Tongue (tissue), 2 donors: Measurements from ENCODE around the gene PRR9. TPM values are rescaled to one million over a fixed set of nuclear protein-coding genes. Genes with fewer than 3 reads are reported as not detected.

Experiments
- DNase-seq: peaks from one replicate; pipeline ENCODE4 v3.0.0-alpha.2; 2015
- total RNA-seq: library from RNA; depleted of rRNA; stranded (reverse); fragments of >200 nt; gene quantifications from one replicate; pipeline ENCODE4 v1.2.3, GENCODE V29; 2014

PRR9 gene
- total RNA-seq, 1 donor from 2014 or later: not detected

DNA sequence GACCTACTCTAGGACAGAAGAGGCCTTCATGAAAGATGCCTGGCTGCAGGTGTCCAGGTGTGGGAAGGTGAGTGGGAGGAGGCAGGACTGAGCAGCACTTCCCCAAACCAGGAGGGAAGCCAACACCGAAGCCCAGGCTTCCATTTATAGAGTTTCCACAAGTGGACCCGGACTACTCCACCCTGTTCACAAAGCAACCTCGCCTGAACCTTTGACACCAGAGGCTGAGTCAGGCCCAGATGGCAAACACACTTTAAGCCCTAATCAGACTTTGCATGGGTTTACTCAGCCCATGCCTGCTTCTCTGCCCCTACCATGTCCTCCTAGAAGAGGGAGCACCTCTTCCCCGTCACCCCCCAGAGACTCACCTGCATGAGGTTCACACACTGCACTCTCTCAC lies 14.0 kb downstream of the PRR9 start:
- DNase-seq: no peak

DNA sequence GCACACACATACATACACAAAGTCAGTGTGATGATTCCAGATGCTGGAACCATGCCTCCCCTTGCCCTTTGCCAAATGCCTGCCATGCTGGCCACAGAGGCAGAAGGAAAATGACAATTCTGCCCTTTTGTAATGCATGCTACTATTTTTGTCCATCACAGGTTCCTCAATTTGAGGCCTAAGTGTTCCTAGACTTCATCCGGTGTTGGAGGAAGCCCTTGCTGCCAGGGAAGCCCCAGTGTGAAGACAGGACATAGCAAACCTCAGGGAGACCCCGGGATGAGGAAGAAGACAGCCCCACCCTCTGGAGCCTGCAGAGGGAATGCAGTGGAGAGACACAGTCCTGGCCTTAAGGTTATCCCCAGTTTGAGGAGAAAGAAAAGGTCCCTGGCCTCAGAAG lies 14.4 kb downstream of the PRR9 start:
- DNase-seq: no peak

DNA sequence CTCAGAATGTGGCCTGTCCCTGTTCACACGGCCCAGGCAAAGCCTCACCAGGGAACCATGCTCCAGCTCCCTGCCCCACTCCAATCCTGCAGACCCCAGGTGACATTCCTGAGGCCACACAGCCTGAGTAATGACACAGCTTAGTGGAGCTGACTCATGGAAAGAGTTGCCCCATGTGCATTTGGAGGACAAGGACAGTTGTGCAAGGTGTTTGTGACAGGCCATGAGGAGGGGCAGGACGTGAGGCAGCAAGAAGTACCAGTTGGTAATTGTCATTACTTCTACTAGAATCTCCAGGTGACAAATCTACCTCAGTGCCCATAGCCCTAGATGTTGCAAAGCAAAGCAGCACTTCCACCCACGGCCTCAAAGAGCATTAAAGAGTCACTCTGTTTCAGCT lies 15.2 kb downstream of the PRR9 start:
- no peak for DNase-seq

DNA sequence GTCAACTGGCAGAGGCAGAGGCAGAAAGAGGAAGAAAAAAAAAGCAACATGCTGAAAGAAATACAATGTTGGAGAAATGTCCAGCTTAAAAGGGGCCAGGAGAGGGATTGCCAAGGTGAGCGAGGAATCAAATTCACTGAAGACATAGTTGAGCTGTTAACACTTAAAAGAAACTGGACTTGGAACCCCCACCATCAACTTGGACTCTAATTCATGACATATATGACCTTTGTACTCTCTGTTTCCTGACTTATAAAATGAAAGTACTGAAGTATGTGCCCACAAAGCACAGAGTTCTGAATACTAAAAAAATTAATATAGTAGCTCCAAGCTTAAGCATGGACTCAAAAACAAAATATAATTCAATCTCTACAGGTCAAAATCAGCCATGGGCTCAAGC lies 16.1 kb downstream of the PRR9 start:
- DNase-seq: no peak

DNA sequence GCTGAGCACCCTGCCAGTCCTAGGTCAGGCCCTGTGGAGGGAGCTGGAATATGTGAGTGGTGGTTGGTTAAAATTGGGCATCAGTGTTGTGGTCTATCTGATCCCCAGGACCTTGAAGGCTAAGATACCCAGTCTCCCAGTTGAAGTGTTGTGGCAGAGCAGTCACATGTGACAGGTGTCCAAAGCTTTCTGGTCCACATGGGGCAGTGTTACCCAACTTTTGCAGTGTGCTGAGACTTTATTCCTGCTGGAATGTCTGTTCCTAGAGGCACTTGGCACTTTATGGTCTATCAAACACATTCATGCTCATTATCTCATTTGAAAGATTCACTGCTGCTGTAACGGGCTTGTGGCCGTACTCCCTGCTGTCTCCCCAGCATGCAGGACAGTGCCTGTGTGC lies 21.1 kb downstream of the PRR9 start:
- no peak for DNase-seq

DNA sequence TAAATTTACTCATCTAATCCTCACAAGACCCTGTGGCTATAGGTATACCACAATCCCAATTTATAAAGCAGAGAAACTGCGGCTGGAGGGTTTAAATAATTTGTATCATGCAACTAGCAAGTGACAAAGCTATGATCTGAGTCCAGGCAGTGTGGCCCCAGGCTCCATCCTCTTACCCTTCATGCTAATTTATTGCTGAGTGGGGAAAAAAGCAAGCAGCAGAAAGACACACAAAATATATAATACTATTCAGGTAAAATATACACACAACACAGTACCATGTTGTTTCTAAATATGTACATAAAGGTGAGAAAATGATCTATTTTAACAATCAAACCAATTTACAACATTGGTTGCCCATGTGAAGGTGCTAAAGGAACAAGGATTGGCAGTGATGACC lies 24.8 kb downstream of the PRR9 start:
- no peak for DNase-seq

DNA sequence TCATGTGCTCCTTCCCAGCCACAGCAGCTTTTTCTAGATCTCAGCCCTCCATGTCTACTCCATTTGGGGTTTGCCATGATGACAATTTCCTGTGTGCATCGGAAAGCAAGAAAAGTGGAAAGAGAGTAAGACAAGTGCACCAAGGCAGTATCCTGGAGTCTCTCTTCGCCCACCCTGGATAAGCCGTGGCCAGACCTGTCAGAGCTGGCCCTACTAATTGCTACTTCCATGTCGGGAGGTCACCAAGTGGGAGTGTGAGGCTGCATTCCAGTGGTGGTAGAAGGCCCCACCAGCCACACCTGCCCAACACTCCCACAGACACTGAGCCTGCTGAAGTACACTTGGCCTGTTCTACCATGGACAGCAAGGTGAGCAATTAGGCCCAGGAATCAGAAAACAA lies 28.1 kb downstream of the PRR9 start:
- DNase-seq: no peak

DNA sequence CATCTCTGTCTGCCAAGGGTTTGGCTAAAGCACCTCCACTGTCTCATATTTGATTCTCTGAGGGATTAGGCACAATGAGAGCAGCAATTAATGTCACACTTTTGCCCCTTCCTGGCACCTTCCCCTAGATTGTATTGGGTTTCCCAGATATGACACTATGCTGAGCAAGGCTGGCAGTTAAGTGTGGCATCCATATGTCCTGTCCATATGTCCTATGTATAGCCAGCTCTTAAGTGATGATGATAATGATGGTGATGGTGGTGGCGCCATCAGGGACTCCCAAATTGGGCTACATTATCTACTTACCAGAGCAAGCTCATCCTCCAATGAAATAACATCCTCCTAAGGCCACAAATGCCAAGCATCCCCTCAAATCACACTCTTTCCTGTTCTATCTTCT lies 28.6 kb downstream of the PRR9 start:
- no peak for DNase-seq

DNA sequence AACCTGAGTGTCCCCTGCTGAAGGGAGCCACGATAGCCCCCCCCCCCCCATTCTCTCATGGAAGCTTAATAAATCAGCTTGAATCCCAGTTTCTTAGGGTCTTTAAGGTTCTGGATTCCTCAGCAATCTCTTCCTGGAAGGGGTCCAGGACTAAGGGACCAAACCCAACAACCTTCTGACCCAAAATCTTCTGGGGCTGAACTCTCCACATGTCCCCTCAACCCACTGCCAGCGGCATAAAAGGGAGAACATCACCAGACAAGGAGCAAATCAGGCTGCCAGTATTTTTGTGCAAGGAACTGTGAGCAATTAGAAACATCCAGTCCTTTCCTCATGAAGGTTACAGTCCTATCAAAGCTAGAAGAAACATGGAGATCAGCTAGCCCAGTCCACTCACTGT lies 29.4 kb downstream of the PRR9 start:
- no peak for DNase-seq

DNA sequence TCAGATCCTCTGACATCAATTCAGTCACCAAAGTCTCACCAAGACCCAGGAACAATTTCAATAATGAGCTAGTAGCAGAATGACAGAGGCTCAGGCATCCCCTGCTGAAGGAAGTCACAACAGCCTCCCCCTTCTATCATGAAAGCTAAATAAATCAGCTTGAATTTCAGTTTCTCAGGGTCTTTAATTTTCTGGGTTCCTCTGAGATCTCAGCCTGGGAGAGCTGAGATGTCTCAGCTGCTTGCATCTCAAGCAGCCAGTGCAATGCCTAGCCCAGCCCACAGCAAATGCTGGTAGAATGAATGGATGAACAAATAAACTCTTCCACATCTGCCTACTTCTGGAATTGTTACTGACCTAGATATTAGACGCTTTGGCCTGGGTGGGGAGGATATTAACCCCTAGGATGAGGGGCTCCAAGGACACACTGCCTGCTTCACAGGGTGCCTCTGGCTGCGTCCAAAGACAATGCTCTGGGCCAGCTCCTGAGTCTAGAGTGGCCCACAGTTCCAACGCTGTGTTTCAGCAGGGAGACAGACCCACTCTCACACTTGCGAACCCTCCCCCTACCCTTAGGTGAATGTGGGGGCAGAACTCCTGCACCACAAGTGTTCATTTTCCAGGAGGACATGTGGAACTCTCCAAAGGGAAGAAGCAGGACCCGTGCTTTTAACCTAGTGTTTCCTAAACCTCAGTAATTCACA lies 30.9 kb downstream of the PRR9 start:
- DNase-seq: no peak

DNA sequence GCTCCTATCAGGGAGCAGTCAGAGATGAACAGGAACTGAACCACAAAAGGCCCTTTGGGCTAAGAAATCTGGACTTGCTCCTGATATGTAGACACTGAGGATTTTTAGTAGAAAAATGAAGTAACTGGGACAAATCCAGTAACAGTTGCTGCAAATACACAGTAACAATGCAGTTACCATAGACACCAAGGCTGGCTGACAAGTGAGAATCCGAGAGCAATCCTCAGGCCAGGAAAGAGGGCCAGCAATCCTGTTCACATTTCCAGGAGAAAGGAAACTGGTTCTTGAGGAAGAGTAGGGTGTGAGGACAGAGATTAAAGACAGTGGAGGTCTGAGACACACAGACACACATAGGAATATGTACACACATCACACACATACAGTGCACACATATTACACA lies 32.8 kb downstream of the PRR9 start:
- peak; percentile 26 for DNase-seq

DNA sequence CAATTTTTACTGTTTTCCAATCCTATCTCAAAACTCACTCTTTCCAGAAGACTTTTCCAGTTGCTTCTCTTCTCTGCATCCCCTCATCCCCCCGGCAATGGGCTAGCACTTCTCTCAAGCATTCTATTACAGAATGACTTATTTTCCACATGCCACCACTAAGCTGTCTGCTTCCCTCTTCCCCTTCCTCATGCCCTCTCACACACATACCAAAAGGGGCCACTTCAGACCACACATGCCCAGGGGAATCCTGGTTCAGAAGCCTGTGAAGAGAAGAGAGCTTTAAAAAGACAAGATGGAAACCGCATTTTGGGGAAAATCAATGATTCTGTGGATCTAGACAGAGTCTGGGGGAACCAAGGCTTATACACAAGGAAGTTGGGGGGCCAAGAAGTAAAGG lies 33.7 kb downstream of the PRR9 start:
- DNase-seq: no peak

DNA sequence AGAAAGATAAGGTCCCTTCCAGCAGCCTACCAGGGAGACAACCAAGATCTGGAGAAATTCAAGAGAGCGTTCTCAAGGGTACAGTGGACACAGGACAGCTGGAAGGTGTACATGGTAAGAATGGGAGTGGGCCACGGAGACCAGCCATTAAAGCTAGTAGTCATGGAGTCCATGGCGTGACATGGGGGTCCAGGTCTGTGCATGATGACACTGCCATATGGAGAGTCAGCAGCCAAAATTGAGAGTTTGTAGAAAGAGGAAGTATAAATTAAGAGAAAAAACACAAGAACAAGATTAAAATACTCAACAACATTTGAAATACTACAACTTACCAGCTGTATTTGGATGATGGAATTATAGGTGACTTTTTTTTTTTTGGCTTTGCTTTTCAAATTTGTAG lies 34.2 kb downstream of the PRR9 start:
- no peak for DNase-seq

DNA sequence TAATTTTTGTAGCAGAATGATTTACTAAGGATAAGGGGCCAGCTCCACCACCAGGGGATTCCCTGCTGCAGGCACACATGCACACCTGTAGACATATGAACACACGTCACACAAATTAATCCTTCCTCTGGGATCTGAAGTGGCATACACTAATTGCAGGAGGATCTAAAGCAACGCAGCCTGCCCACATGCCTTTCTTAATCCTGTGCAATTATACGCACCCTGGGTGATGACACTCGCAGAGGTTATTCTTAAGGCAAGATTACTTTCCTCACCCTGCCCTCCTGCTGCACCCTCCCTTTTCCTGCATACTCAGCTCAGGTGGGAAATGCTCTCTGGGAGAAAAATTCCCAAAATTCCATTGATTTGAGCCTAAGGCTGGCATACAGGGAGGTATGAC lies 34.6 kb downstream of the PRR9 start:
- no peak for DNase-seq

DNA sequence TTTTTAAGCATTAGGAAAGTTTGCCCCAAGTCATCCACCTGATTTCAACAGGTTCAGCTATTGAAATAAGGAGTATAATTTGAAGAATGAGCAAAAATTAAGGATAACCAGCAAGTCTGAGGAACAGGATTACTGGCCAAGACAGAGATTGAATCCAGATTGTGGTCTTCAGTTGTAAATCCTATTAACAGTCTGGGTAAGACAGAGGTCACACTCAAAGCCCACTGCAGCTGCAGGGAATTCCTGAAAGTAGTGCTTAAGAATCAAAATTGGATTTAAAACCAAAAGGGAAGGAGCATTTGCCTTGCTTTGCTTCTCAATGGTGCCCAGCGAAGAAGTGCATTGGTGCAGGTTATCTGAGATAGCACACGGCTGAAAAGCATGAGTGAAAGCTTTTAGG lies 35.7 kb downstream of the PRR9 start:
- no peak for DNase-seq

DNA sequence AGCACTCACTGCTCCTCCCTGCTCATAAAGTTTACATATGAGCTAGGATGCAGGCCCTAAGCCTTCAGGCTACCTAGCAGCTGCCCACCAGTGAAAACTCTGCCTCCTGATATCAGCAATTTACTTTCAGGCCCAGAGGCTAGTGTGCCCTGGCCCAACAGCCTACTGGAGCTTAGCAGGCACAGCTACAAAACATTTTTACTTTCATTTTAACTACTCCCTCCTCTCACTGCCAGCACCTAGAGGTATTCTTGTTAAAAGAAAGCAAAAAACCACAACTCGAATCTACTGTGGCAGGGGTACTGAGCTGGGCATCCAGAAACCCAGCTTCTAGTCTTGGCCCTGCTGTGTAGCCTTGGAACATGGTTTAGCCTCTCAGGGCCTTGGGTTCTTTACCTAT lies 36.3 kb downstream of the PRR9 start:
- DNase-seq: no peak

DNA sequence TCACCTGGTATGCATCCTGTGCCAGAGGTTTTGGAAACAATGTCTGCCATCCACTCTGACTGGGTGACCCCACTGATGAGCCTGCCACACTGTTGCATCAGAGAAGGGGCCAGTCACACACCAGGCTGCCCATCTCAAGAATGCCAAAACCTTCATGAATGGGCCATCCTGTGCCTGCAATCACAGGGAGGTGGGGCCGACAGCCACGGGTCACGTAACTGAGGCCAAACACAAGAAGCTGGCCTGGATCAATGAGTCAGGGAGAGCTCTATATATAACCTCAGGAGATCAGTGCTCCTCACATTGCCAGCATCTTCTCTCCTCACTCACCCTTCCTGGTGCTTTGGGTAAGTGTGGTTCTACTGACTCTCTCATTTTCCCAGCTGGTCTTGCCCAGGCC lies 42.0 kb downstream of the PRR9 start, which contains the start of gene LORICRIN:
TSS of gene LORICRIN (plus strand) at position 301 of the 400 bp plus-strand sequence. CDS start 1,263 bp downstream, outside the sequence.
- no peak for DNase-seq

DNA sequence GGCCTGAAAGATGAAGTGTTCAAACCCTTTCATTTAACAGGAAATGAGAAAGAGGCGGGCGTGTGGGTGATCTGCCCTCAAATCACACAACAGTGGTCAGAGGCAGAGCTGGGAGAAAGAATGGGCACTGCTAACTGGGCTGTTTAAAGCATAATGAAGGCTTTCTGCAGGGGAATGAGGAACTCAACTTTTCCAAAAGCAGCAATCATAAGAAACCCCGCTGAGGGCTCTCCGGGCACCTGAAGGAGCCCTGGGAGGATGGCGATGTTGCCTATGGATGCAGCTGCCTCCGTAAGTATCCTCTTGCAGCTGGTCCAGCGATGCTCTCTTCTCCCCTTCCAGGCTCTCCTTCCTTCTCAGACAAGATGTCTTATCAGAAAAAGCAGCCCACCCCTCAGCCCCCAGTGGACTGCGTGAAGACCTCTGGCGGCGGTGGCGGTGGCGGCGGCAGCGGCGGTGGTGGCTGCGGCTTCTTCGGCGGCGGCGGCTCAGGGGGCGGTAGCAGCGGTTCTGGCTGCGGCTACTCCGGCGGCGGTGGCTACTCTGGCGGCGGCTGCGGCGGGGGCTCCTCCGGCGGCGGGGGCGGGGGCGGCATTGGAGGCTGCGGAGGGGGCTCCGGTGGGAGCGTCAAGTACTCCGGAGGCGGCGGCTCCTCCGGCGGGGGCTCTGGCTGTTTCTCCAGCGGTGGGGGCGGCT lies 43.3 kb downstream of the PRR9 start:
- peak; percentile 10 for DNase-seq

DNA sequence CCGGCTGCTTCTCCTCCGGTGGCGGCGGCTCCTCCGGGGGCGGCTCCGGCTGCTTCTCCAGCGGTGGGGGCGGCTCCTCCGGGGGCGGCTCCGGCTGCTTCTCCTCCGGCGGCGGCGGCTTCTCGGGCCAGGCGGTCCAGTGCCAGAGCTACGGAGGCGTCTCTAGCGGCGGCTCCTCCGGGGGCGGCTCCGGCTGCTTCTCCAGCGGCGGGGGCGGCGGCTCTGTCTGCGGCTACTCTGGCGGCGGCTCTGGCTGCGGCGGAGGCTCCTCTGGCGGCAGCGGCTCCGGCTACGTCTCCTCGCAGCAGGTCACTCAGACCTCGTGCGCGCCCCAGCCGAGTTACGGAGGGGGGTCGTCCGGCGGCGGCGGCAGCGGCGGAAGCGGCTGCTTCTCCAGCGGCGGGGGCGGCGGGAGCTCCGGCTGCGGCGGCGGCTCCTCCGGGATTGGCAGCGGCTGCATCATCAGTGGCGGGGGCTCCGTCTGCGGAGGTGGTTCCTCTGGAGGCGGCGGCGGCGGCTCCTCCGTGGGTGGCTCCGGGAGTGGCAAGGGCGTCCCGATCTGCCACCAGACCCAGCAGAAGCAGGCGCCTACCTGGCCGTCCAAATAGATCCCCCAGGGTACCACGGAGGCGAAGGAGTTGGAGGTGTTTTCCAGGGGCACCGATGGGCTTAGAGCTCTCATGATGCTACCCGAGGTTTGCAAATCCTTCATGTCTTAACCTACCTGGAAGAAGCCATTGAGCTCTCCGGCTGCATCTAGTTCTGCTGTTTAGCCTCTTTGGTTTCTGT lies 44.1 kb downstream of the PRR9 start:
- peak; percentile 35 for DNase-seq

DNA sequence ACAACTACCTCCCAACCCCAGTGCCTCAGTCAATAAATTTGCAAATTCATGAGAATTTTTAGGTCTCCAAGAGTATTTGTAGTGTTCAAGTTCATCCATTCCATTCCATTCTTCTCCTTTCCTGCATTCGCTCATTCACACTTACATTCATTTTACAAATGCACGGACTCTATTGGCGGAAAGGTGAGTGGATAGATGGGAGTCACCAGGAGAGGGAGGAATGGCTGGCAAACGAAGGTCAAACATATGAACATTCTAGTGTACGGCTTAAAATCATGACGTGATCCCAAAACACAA lies 44.6 kb downstream of the PRR9 start:
- no peak for DNase-seq

DNA sequence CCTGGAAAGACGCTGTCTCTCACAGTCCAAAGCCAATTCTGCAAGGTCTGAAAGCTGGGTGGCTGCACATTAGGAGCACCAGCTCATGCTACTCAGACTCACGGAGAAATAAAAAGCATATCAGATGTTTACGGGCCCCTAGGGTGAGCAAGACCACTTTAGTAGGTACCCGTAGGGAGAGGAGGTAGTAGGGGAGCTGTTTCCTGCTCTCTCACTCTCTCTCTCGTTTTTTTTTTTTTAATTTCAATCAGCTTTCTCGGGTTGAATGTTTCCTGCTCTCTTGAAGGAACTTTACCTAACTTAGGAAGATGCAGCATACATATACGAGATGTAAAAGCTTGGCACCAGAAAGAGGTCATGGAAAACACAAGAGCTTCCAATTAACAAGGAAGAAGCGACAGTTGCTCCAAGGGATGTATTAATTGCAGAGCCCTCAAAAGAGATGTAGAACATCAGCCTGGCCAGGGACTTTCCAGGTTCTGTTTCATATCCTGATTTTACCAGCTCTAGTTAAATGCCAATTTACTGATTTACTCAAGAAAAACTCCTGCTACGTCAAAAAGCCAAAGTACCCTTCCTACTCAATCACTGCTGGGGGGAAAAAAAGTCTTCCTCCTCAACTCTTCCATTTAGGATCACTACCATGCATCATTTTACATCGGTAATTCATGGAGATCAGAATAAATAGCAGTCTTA lies 45.2 kb downstream of the PRR9 start:
- DNase-seq: no peak

DNA sequence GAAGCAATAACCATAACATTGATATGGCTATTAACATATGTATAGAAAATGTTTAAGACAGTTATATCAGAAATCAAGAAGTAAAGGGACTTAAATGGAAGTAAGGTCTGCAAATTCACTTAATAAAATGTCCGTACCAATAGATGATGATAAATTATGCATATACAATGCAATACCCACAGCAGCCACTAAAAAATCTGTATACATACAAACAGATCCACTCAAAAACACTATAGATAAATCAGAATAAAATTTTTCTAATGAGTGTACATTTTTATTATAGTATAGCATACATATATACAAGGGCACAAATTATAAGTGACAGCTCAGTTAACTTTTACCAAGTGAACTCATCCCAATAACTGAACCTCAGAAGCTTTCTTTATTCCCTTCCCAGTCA lies 48.1 kb downstream of the PRR9 start:
- DNase-seq: no peak
